HG03378 (cell line): ENCODE measurements around the gene COL20A1.

Experiments
- ATAC-seq: cut with Tn5 transposase; IDR thresholded peaks from one replicate; pipeline ENCODE4 v1.9.1; 2021; ENCODE audit warnings: mild to moderate bottlenecking, moderate library complexity; ENCODE audit not compliant: unreplicated experiment

Gene COL20A1

GRCh38 chr20:63359164-63359934, 66.4 kb downstream of the COL20A1 start:
- ATAC-seq, result no peak

- ATAC-seq, result no peak
Measured at GRCh38 chr20:63359937-63360849, 67.2 kb downstream of the COL20A1 start.

GRCh38 chr20:63360850-63361518, 68.0 kb downstream of the COL20A1 start, which contains the start of gene CHRNA4:
CHRNA4 (minus strand) TSS chr20:63361349; CDS start chr20:63361165, 184 bp downstream.
- ATAC-seq, result no peak

GRCh38 chr20:63361519-63362435, 68.8 kb downstream of the COL20A1 start:
- no peak for ATAC-seq

- ATAC-seq, result no peak
Measured at GRCh38 chr20:63362436-63363009, 69.5 kb downstream of the COL20A1 start.

GRCh38 chr20:63363013-63363957, 70.3 kb downstream of the COL20A1 start:
- ATAC-seq, result no peak

- ATAC-seq, result no peak
Measured at GRCh38 chr20:63363981-63364561, 71.1 kb downstream of the COL20A1 start.

- no peak for ATAC-seq
Measured at GRCh38 chr20:63364801-63365585, 72.0 kb downstream of the COL20A1 start.

- ATAC-seq, result no peak
Measured at GRCh38 chr20:63365601-63366389, 72.8 kb downstream of the COL20A1 start.

GRCh38 chr20:63366390-63367365, 73.7 kb downstream of the COL20A1 start:
- no peak for ATAC-seq

- ATAC-seq, result no peak
Measured at GRCh38 chr20:63367446-63368055, 74.6 kb downstream of the COL20A1 start.

GRCh38 chr20:63368151-63368550, 75.2 kb downstream of the COL20A1 start:
- no peak for ATAC-seq

GRCh38 chr20:63369024-63369530, 76.1 kb downstream of the COL20A1 start:
- no peak for ATAC-seq

GRCh38 chr20:63369724-63370617, 77.0 kb downstream of the COL20A1 start:
- no peak for ATAC-seq
